Activated naive CD4-positive, alpha-beta T cell treated with anti-CD3 and anti-CD28 coated beads, Interleukin-2, amount 50 U/mL, for 24 hours (primary cell): ENCODE results near the gene PSMG3.

Experiments
- H3K27ac Mint-ChIP-seq: one replicate; pipeline ENCODE4 v1.8.0; 2021; ENCODE audit warnings: mild to moderate bottlenecking, mixed read lengths
- H3K27me3 Mint-ChIP-seq: one replicate; pipeline ENCODE4 v1.8.0; 2021; ENCODE audit warnings: mixed read lengths
- H3K36me3 Mint-ChIP-seq: one replicate; pipeline ENCODE4 v1.8.0; 2021; ENCODE audit warnings: mixed read lengths
- H3K4me1 Mint-ChIP-seq: one replicate; pipeline ENCODE4 v1.8.0; 2021; ENCODE audit warnings: mixed read lengths
- H3K4me3 Mint-ChIP-seq: one replicate; pipeline ENCODE4 v1.8.0; 2021; ENCODE audit warnings: mild to moderate bottlenecking, mixed read lengths
- H3K9me3 Mint-ChIP-seq: one replicate; pipeline ENCODE4 v1.8.0; 2021; ENCODE audit warnings: mixed read lengths

The PSMG3 gene

DNA sequence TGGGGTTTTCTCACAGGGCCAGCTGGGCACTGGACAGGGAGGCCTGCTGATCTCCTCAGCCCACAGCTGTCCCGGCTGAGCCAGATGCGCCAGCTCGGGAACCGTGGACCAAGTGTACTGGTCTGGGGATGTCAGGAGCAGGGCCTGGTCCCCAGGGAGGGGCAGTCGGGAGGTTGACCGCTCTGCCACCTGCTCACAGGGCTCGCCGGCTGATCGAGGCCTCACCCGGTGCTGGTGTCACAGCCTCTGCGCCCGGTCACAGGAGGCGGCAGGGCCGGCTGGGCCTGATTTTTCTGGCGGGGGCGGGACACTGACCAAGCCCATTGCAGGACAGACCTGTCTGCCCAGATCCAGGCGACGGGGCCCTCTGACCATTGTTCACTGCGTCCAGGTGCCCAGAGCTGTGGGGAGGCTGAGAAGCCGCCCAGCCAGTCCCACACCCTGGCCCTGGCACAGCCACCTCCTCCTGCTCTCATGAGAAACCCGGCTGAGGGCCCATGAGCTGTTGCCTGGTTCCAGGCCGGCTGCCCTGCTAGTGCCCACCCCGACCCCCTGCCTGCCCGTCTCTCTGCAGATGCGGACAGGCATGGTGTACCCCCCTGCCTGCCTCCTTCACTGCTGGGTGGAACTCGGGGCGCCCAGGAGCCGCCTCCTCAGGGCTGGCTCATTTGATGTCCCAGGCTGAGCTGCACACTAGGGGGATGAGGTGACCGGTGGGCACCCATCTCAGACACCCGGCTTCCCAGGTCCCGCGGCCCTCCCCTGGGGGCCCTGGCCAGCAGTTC, 10.8 kb downstream of the PSMG3 start:
- H3K27me3 Mint-ChIP-seq = no peaks in the 10 kb centered on the region
- no peaks in the 10 kb centered on the region for H3K4me1 Mint-ChIP-seq
- no peaks in the 10 kb centered on the region for H3K9me3 Mint-ChIP-seq
- H3K36me3 Mint-ChIP-seq = no peaks in the 10 kb centered on the region
- H3K4me3 Mint-ChIP-seq = no peak overlapping the region
- H3K27ac Mint-ChIP-seq = no peak overlapping the region

DNA sequence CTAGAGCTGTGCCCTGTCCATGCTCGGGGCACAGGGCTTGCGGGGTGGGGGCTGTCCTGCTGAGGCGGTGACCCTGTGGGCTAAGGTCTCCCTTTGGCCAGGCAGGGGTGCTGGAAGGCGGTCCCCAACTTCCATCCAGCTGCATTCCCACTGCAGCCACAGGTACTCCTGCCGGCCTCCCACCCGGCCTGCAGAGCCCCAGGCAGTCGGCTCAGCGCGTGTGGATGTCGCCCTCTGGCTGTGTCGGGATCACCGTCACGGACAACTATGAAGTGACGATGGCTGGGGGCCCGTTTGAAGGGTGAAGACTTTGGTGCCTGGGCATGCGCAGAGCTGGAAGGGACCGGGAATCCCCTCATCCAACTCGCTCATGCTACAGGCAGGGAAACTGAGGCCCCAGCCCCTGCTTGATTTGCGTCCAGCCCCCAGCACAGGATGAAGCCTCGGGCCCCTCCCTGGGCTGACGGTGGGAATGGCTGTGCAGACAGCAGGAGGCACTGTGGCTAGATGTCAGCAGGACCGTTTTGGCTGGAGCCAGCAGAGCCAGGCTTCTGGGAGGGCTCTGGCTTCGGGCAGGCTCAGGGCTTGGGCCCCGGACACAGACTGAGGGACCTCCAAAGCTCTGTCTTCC, 11.5 kb downstream of the PSMG3 start:
- Mint-ChIP-seq H3K27me3 (no peaks in the 10 kb centered on the region), H3K4me3 (no peak overlapping the region), H3K27ac (no peak overlapping the region), H3K9me3 (no peaks in the 10 kb centered on the region), H3K4me1 (no peaks in the 10 kb centered on the region), H3K36me3 (no peaks in the 10 kb centered on the region)

GRCh38 chr7:1557771-1558170, 12.1 kb downstream of the PSMG3 start:
- no peaks in the 10 kb centered on the region for H3K27me3 Mint-ChIP-seq
- H3K36me3 Mint-ChIP-seq = no peaks in the 10 kb centered on the region
- no peaks in the 10 kb centered on the region for H3K9me3 Mint-ChIP-seq
- H3K27ac Mint-ChIP-seq = no peak overlapping the region
- no peak overlapping the region for H3K4me3 Mint-ChIP-seq
- H3K4me1 Mint-ChIP-seq = no peaks in the 10 kb centered on the region

- no peaks in the 10 kb centered on the region for H3K27me3 Mint-ChIP-seq
- H3K4me1 Mint-ChIP-seq = no peaks in the 10 kb centered on the region
- H3K27ac Mint-ChIP-seq = no peak overlapping the region
- no peaks in the 10 kb centered on the region for H3K36me3 Mint-ChIP-seq
- no peak overlapping the region for H3K4me3 Mint-ChIP-seq
- H3K9me3 Mint-ChIP-seq = no peaks in the 10 kb centered on the region
Measured at GRCh38 chr7:1557006-1557405, 12.8 kb downstream of the PSMG3 start.

DNA sequence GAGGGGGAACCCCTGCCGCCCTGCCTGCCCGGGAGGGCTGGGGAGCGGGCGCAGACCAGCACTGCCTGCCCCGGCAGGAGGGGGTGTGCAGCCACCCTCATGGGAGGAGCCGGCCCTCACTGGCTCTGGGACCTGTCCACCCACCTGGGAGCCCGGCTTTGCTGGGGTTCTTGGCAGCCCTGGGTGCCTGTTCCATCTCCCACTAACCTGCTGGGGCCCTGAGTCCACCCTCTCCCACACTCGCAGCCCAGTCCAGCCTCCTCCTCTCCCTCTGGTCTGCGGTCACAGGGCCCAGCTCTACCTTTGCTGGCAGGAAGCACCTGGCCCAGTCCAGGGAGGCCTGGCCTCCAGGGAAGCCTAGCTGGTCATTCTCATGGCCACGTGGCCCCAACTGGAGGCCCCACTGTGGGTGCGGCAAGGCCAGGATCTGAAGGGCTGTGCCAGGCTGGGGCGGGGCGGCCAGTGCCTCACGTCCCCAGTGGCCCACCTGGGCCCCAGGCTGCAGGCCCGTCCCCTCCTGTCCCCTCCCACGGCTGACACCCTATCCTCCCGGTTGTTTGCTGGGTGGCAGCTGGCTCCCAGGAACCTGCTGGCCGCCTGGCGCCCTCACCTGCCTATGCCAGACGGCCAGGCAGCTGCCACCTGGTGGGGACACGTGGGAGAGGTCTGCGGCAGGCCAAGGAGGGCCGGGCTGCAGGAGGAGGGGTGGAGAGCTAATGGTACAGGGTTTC, 13.9 kb downstream of the PSMG3 start, which contains the start of gene TMEM184A:
Gene TMEM184A, minus strand, starts transcription at position 393 of the 731 bp plus-strand sequence. CDS start 721 bp downstream, outside the sequence.
- Mint-ChIP-seq H3K27ac (peak within 1 kb of the TSS; percentile 30), H3K4me3 (no peak within 1 kb of the TSS), H3K27me3 (no peaks in the 10 kb centered on the region), H3K9me3 (no peaks in the 10 kb centered on the region), H3K36me3 (no peaks in the 10 kb centered on the region), H3K4me1 (no peaks in the 10 kb centered on the region)

- no peaks in the 10 kb centered on the region for H3K27me3 Mint-ChIP-seq
- H3K36me3 Mint-ChIP-seq = no peaks in the 10 kb centered on the region
- no peak overlapping the region for H3K27ac Mint-ChIP-seq
- H3K4me3 Mint-ChIP-seq = no peak overlapping the region
- H3K4me1 Mint-ChIP-seq = no peaks in the 10 kb centered on the region
- no peaks in the 10 kb centered on the region for H3K9me3 Mint-ChIP-seq
Measured at GRCh38 chr7:1555046-1555812, 14.6 kb downstream of the PSMG3 start.

- no peaks in the 10 kb centered on the region for H3K36me3 Mint-ChIP-seq
- H3K27me3 Mint-ChIP-seq = no peaks in the 10 kb centered on the region
- no peak overlapping the region for H3K4me3 Mint-ChIP-seq
- no peak overlapping the region for H3K27ac Mint-ChIP-seq
- H3K4me1 Mint-ChIP-seq = no peaks in the 10 kb centered on the region
- H3K9me3 Mint-ChIP-seq = no peaks in the 10 kb centered on the region
Measured at GRCh38 chr7:1554333-1555045, 15.3 kb downstream of the PSMG3 start.

GRCh38 chr7:1553512-1554210, 16.2 kb downstream of the PSMG3 start:
- no peaks in the 10 kb centered on the region for H3K4me1 Mint-ChIP-seq

DNA sequence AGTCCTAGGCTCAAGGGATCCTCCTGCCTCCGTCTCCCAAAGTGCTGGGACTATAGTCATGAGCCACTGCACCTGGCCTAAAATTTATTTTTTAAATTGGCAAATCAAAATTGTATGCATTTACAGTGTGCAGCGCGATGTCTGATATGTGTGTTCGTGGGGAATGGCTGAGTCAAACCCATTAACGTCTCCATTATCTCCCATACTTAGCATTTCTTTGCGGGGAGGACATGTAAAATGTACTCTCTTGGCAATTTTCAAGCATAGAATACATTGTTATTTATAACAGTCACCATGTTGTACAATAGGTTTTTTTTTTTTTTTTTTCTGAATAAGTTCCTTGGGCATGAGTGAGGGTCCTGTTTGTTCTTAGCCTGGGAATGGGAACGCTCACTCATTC, 17.6 kb downstream of the PSMG3 start:
- no peaks in the 10 kb centered on the region for H3K9me3 Mint-ChIP-seq
- no peaks in the 10 kb centered on the region for H3K27me3 Mint-ChIP-seq
- H3K4me3 Mint-ChIP-seq = no peak overlapping the region
- H3K4me1 Mint-ChIP-seq = no peaks in the 10 kb centered on the region
- H3K36me3 Mint-ChIP-seq = no peaks in the 10 kb centered on the region
- H3K27ac Mint-ChIP-seq = no peak overlapping the region

More at GRCh38 chr7:1553512-1554210, 16.2 kb downstream of the PSMG3 start:
- H3K9me3 Mint-ChIP-seq = no peaks in the 10 kb centered on the region
- no peaks in the 10 kb centered on the region for H3K36me3 Mint-ChIP-seq
- no peak overlapping the region for H3K4me3 Mint-ChIP-seq
- H3K27me3 Mint-ChIP-seq = no peaks in the 10 kb centered on the region
- H3K27ac Mint-ChIP-seq = no peak overlapping the region

DNA sequence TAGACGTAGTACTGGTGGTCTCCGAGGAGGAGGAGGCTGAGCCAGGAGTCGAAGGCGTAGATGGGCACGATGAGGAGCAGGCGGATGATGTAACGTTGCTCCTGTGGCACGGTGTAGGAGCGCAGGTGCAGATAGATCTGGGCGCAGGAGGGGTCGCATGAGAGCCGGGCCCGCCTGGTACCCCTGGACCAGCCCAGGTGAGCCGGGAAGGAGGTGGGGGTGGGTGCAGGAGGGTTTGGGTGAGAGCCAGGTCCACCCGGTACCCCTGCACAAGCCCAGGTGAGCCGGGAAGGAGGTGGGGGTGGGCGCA, 19.0 kb downstream of the PSMG3 start:
- no peaks in the 10 kb centered on the region for H3K4me1 Mint-ChIP-seq
- H3K27ac Mint-ChIP-seq = peak overlapping the region; percentile 38
- no peaks in the 10 kb centered on the region for H3K9me3 Mint-ChIP-seq
- H3K36me3 Mint-ChIP-seq = no peaks in the 10 kb centered on the region
- no peak overlapping the region for H3K4me3 Mint-ChIP-seq
- no peaks in the 10 kb centered on the region for H3K27me3 Mint-ChIP-seq

GRCh38 chr7:1550005-1550845, 19.6 kb downstream of the PSMG3 start:
- Mint-ChIP-seq H3K27me3 (no peaks in the 10 kb centered on the region), H3K9me3 (no peaks in the 10 kb centered on the region), H3K27ac (peak overlapping the region; percentile 38), H3K4me3 (no peak overlapping the region), H3K4me1 (no peaks in the 10 kb centered on the region), H3K36me3 (no peaks in the 10 kb centered on the region)

DNA sequence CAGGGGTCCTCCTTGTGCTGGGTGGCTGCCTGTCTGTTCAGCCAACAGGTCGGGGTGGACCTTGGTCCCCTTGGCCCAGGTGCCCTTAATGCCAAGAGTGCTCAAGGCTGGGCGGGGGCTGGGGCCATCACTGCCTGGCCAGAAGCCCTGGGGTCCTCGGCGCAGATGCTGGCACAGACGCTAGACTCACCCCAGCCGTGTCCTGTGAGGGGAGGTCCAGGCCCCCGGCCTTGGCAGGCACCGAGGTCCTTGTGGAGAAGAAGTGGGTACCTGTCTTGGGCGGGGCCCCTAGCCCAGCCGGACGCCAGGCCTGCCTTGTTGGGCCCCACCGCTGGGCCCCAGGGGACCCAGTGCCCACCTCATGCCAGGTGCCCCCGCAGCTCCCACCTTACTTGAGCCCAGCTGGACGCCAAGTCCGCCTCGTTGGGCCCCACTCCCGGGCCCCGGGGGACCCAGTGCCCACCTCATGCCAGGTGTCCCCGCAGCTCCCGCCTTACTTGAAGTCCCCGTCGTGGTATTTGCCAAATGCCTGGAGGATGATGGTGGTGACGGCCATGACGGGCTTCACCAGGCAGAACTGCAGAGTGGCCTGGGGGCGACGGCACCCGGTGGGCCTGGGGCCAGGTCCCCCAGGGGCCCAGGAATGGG, 20.4 kb downstream of the PSMG3 start:
- Mint-ChIP-seq H3K27ac (no peak overlapping the region), H3K4me3 (no peak overlapping the region), H3K27me3 (no peaks in the 10 kb centered on the region), H3K4me1 (no peaks in the 10 kb centered on the region), H3K9me3 (no peaks in the 10 kb centered on the region), H3K36me3 (no peaks in the 10 kb centered on the region)

GRCh38 chr7:1548944-1549343, 20.9 kb downstream of the PSMG3 start:
- Mint-ChIP-seq H3K9me3 (no peaks in the 10 kb centered on the region), H3K4me3 (no peak overlapping the region), H3K36me3 (no peaks in the 10 kb centered on the region), H3K27ac (no peak overlapping the region), H3K4me1 (no peaks in the 10 kb centered on the region), H3K27me3 (no peaks in the 10 kb centered on the region)
